Peyer's patch (tissue), 4 donors: ENCODE results near the gene PRDM12. TPM values are rescaled to one million over a fixed set of nuclear protein-coding genes. Genes with fewer than 3 reads are reported as not detected.
A peak's percentile ranks its signal among the peaks of the same experiment; 100 is the strongest.

ENCODE experiments used
- DNase-seq, 3 donors: peaks; one replicate each; pipeline ENCODE4 v3.0.0-alpha.2; 2017 to 2019
- H3K27ac ChIP-seq, 4 donors: fragments of 200-600 bp; sonication (generic); one replicate each; pipeline ENCODE4 v1.5.1; 2016 to 2019
- H3K27me3 ChIP-seq, 2 donors: fragments of 200-600 bp; sonication (generic); one replicate each; pipeline ENCODE4 v1.5.1; 2019
- H3K36me3 ChIP-seq, 3 donors: fragments of 200-600 bp; sonication (generic); one replicate each; pipeline ENCODE4 v1.5.1; 2016 to 2019
- H3K4me1 ChIP-seq, 4 donors: fragments of 200-600 bp; sonication (generic); one replicate each; pipeline ENCODE4 v1.5.1; 2016 to 2019
- H3K4me3 ChIP-seq, 4 donors: fragments of 200-600 bp; sonication (generic); 1 replicate in 3 of 4; 2 replicates in 1 of 4; pipeline ENCODE4 v1.5.1; 2016 to 2019; ENCODE audit warnings: mild to moderate bottlenecking in 1 of 4
- H3K9me3 ChIP-seq, 4 donors: fragments of 200-600 bp; sonication (generic); one replicate each; pipeline ENCODE4 v1.5.1; 2016 to 2019; ENCODE audit warnings: mild to moderate bottlenecking in 1 of 4
- CTCF ChIP-seq, 6 experiments: fragments of 450-650 bp in 4 of 6; fragments of 200-600 bp in 2 of 6; sonication (generic) in 1 of 6; IDR thresholded peaks; one replicate each; pipeline ENCODE4 v1.5.1; 2017 to 2019; ENCODE audit warnings: antibody characterized with exemption in 6 of 6, mild to moderate bottlenecking in 3 of 6, moderate library complexity in 1 of 6
- POLR2A ChIP-seq, 2 donors: fragments of 450-650 bp; IDR thresholded peaks; one replicate each; pipeline ENCODE4 v1.5.1; 2017; ENCODE audit warnings: antibody characterized with exemption in 2 of 2, mild to moderate bottlenecking in 2 of 2, moderate library complexity in 2 of 2
- total RNA-seq, 4 donors: library from RNA; depleted of rRNA; stranded (reverse); fragments of >200 nt; gene quantifications; one replicate each; pipeline ENCODE4 v1.1.0, GENCODE V29; 2016

PRDM12 gene
- total RNA-seq, 4 donors from 2014 or later: 1.8 TPM; not detected in 3

DNA sequence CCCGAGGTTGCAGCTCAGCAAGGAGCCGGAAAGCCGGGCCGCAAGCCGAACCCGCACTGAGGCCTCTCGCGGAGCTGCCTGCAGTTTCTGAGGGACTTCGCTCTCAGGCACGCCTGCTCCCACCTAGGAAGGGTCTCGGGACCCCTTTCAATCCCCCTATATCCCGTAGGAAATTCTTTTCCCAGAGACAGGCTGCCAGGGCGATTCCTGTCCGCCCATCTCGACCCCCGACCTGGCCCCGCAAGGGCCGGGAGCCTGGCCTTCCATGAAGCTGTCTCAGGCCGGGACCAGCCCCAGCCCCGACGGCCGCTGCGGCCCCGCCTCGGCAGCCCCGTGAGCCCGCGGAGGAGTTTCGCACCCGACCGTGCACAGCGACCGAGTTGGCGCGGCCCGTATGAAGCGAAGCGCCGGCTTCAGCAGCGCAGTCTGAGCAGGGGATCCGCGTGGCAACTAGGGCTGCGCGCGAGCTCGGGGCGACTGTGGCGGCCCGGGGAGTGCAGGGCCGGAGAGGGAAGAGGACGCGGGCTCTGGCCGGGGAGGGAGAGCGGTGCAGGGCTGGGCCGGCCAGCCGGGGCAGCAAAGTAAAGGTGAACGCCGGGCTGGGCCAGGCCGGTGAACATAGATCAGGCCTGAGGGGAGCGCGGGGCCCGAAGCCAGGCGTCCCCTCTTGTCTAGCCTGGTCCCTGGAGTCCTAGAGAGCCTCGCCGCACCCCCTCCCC is 977 bp upstream of the PRDM12 start:
- peak overlapping the region in 1 of 4 donors; percentile 7 for H3K4me3 ChIP-seq
- H3K27ac ChIP-seq: no peak overlapping the region
- peaks cover 0 to 66% (median 16%) of the 10 kb centered on the region in 4 donors for H3K4me1 ChIP-seq
- no peak for DNase-seq
- TF ChIP-seq CTCF (IDR thresholded peaks at IDR 0.05): no peak
- no peak for TF ChIP-seq POLR2A (IDR thresholded peaks at IDR 0.05)
- no peaks in the 10 kb centered on the region for H3K36me3 ChIP-seq
- peaks cover 0 to 89% of the 10 kb centered on the region in 2 donors for H3K27me3 ChIP-seq
- no peaks in the 10 kb centered on the region for H3K9me3 ChIP-seq

GRCh38 chr9:130663977-130664250 is 480 bp upstream of the PRDM12 start:
- no peak overlapping the region for H3K27ac ChIP-seq
- no peaks in the 10 kb centered on the region for H3K9me3 ChIP-seq
- DNase-seq: no peak
- H3K4me1 ChIP-seq: peaks cover 0 to 66% (median 16%) of the 10 kb centered on the region in 4 donors
- no peak for TF ChIP-seq POLR2A (IDR thresholded peaks at IDR 0.05)
- TF ChIP-seq CTCF (IDR thresholded peaks at IDR 0.05): no peak
- H3K36me3 ChIP-seq: no peaks in the 10 kb centered on the region
- H3K27me3 ChIP-seq: peaks cover 0 to 84% of the 10 kb centered on the region in 2 donors
- H3K4me3 ChIP-seq: no peak overlapping the region

- Histone ChIP-seq H3K4me1 (peaks cover 0 to 57% (median 16%) of the 10 kb centered on the region in 4 donors), H3K36me3 (no peaks in the 10 kb centered on the region), H3K4me3 (no peak overlapping the region), H3K9me3 (no peaks in the 10 kb centered on the region), H3K27ac (no peak overlapping the region), H3K27me3 (peaks cover 0 to 73% of the 10 kb centered on the region in 2 donors)
- TF ChIP-seq POLR2A (IDR thresholded peaks at IDR 0.05) (no peak), CTCF (IDR thresholded peaks at IDR 0.05) (no peak)
- DNase-seq: no peak
Measured at GRCh38 chr9:130665029-130665430, 636 bp downstream of the PRDM12 start.

- no peaks in the 10 kb centered on the region for H3K36me3 ChIP-seq
- TF ChIP-seq CTCF (IDR thresholded peaks at IDR 0.05) (no peak), POLR2A (IDR thresholded peaks at IDR 0.05) (no peak)
- H3K27me3 ChIP-seq: peaks cover 0 to 66% of the 10 kb centered on the region in 2 donors
- no peaks in the 10 kb centered on the region for H3K9me3 ChIP-seq
- DNase-seq: no peak
- peaks cover 0 to 50% (median 16%) of the 10 kb centered on the region in 4 donors for H3K4me1 ChIP-seq
- no peak overlapping the region for H3K27ac ChIP-seq
- no peak overlapping the region for H3K4me3 ChIP-seq
Measured at GRCh38 chr9:130665431-130666392, 1.3 kb downstream of the PRDM12 start.

- Histone ChIP-seq H3K4me1 (peaks cover 0 to 42% (median 16%) of the 10 kb centered on the region in 4 donors), H3K27me3 (peaks cover 0 to 58% of the 10 kb centered on the region in 2 donors), H3K36me3 (no peaks in the 10 kb centered on the region), H3K4me3 (no peak overlapping the region), H3K27ac (no peak overlapping the region), H3K9me3 (no peaks in the 10 kb centered on the region)
- no peak for TF ChIP-seq POLR2A (IDR thresholded peaks at IDR 0.05)
- TF ChIP-seq CTCF (IDR thresholded peaks at IDR 0.05): no peak
- DNase-seq: no peak
Measured at GRCh38 chr9:130666393-130667119, 2.2 kb downstream of the PRDM12 start.
